IgD-negative memory B cell (primary cell): ENCODE data around the gene RSPH10B. TPM values are rescaled to one million over a fixed set of nuclear protein-coding genes. Genes with fewer than 3 reads are reported as not detected.
"Not testable (repeated sequence)": the region's sequence is repeated elsewhere in the genome, so short reads cannot be mapped to it uniquely, and the experiment has no call there.

Experiments
- H3K27ac Mint-ChIP-seq, 3 donors: one replicate each; pipeline ENCODE4 v1.8.0; 2020 to 2022; ENCODE audit warnings: mild to moderate bottlenecking in 3 of 3, mixed read lengths in 3 of 3, moderate library complexity in 1 of 3
- H3K27me3 Mint-ChIP-seq: one replicate; pipeline ENCODE4 v1.8.0; 2021; ENCODE audit warnings: mixed read lengths
- H3K36me3 Mint-ChIP-seq: one replicate; pipeline ENCODE4 v1.8.0; 2020; ENCODE audit warnings: mild to moderate bottlenecking, mixed read lengths
- H3K4me1 Mint-ChIP-seq, 3 donors: one replicate each; pipeline ENCODE4 v1.8.0; 2020 to 2022; ENCODE audit warnings: mixed read lengths in 3 of 3, mild to moderate bottlenecking in 1 of 3
- H3K4me3 Mint-ChIP-seq, 4 donors: one replicate each; pipeline ENCODE4 v1.8.0; 2020 to 2022; ENCODE audit warnings: mild to moderate bottlenecking in 4 of 4, mixed read lengths in 4 of 4, moderate library complexity in 3 of 4
- H3K9me3 Mint-ChIP-seq, 3 donors: one replicate each; pipeline ENCODE4 v1.8.0; 2020 to 2021; ENCODE audit warnings: mixed read lengths in 3 of 3, mild to moderate bottlenecking in 1 of 3
- polyA plus RNA-seq: library from polyadenylated mRNA; unstranded; fragments of 300-500 nt; fragmentation: Illumina TruSeq; gene quantifications from one replicate; pipeline ENCODE4 v1.2.3, GENCODE V29; 2021

RSPH10B gene
- polyA plus RNA-seq, 1 donor from 2014 or later = not detected

GRCh38 chr7:5963810-5964209 lies 6.7 kb downstream of the RSPH10B start:
- not testable (repeated sequence) for H3K4me1 Mint-ChIP-seq, H3K4me3 Mint-ChIP-seq, H3K27me3 Mint-ChIP-seq, H3K36me3 Mint-ChIP-seq, H3K27ac Mint-ChIP-seq, H3K9me3 Mint-ChIP-seq

GRCh38 chr7:5963205-5963604 lies 7.3 kb downstream of the RSPH10B start:
- H3K9me3 Mint-ChIP-seq, H3K27ac Mint-ChIP-seq, H3K27me3 Mint-ChIP-seq, H3K4me3 Mint-ChIP-seq, H3K36me3 Mint-ChIP-seq, H3K4me1 Mint-ChIP-seq: not testable (repeated sequence)

- H3K27me3 Mint-ChIP-seq, H3K36me3 Mint-ChIP-seq, H3K9me3 Mint-ChIP-seq, H3K27ac Mint-ChIP-seq, H3K4me3 Mint-ChIP-seq, H3K4me1 Mint-ChIP-seq: not testable (repeated sequence)
Observed at GRCh38 chr7:5934945-5935450, 35.5 kb downstream of the RSPH10B start.

- not testable (repeated sequence) for H3K27ac Mint-ChIP-seq, H3K27me3 Mint-ChIP-seq, H3K9me3 Mint-ChIP-seq, H3K36me3 Mint-ChIP-seq, H3K4me3 Mint-ChIP-seq, H3K4me1 Mint-ChIP-seq
Observed at GRCh38 chr7:5931905-5932644, 38.4 kb downstream of the RSPH10B start.

- not testable (repeated sequence) for H3K4me1 Mint-ChIP-seq, H3K4me3 Mint-ChIP-seq, H3K27me3 Mint-ChIP-seq, H3K9me3 Mint-ChIP-seq, H3K36me3 Mint-ChIP-seq, H3K27ac Mint-ChIP-seq
Observed at GRCh38 chr7:5931250-5931649, 39.2 kb downstream of the RSPH10B start.

- H3K4me3 Mint-ChIP-seq, H3K4me1 Mint-ChIP-seq, H3K9me3 Mint-ChIP-seq, H3K27me3 Mint-ChIP-seq, H3K36me3 Mint-ChIP-seq, H3K27ac Mint-ChIP-seq: not testable (repeated sequence)
Observed at GRCh38 chr7:5930290-5930689, 40.2 kb downstream of the RSPH10B start.

GRCh38 chr7:5926263-5926870 lies 44.1 kb downstream of the RSPH10B start:
- not testable (repeated sequence) for H3K9me3 Mint-ChIP-seq, H3K4me3 Mint-ChIP-seq, H3K27me3 Mint-ChIP-seq, H3K27ac Mint-ChIP-seq, H3K4me1 Mint-ChIP-seq, H3K36me3 Mint-ChIP-seq

- not testable (repeated sequence) for H3K4me3 Mint-ChIP-seq, H3K27ac Mint-ChIP-seq, H3K27me3 Mint-ChIP-seq, H3K9me3 Mint-ChIP-seq, H3K36me3 Mint-ChIP-seq, H3K4me1 Mint-ChIP-seq
Observed at GRCh38 chr7:5924630-5925029, 45.9 kb downstream of the RSPH10B start.

GRCh38 chr7:5924180-5924579 lies 46.3 kb downstream of the RSPH10B start:
- H3K4me1 Mint-ChIP-seq, H3K36me3 Mint-ChIP-seq, H3K27ac Mint-ChIP-seq, H3K4me3 Mint-ChIP-seq, H3K9me3 Mint-ChIP-seq, H3K27me3 Mint-ChIP-seq: not testable (repeated sequence)

GRCh38 chr7:5916529-5916928 lies 54.0 kb downstream of the RSPH10B start:
- H3K4me3 Mint-ChIP-seq, H3K36me3 Mint-ChIP-seq, H3K4me1 Mint-ChIP-seq, H3K27ac Mint-ChIP-seq, H3K27me3 Mint-ChIP-seq, H3K9me3 Mint-ChIP-seq: not testable (repeated sequence)

GRCh38 chr7:5908835-5909234 lies 61.7 kb downstream of the RSPH10B start:
- not testable (repeated sequence) for H3K36me3 Mint-ChIP-seq, H3K9me3 Mint-ChIP-seq, H3K4me3 Mint-ChIP-seq, H3K27ac Mint-ChIP-seq, H3K4me1 Mint-ChIP-seq, H3K27me3 Mint-ChIP-seq

- not testable (repeated sequence) for H3K4me1 Mint-ChIP-seq, H3K36me3 Mint-ChIP-seq, H3K9me3 Mint-ChIP-seq, H3K27ac Mint-ChIP-seq, H3K4me3 Mint-ChIP-seq, H3K27me3 Mint-ChIP-seq
Observed at GRCh38 chr7:5904726-5905125, 65.8 kb downstream of the RSPH10B start.

- not testable (repeated sequence) for H3K4me3 Mint-ChIP-seq, H3K36me3 Mint-ChIP-seq, H3K9me3 Mint-ChIP-seq, H3K4me1 Mint-ChIP-seq, H3K27ac Mint-ChIP-seq, H3K27me3 Mint-ChIP-seq
Observed at GRCh38 chr7:5903002-5903401, 67.5 kb downstream of the RSPH10B start.

- H3K4me1 Mint-ChIP-seq, H3K9me3 Mint-ChIP-seq, H3K27me3 Mint-ChIP-seq, H3K36me3 Mint-ChIP-seq: not testable (repeated sequence)
- peak within 1 kb of the TSS in 2 of 3 donors; percentile 73 to 78 for H3K27ac Mint-ChIP-seq
- peak within 1 kb of the TSS; percentile 74 to 95 (median 90) for H3K4me3 Mint-ChIP-seq
Observed at GRCh38 chr7:5898480-5899224, 71.8 kb downstream of the RSPH10B start, which contains the start of gene CCZ1. CCZ1 (plus strand) TSS chr7:5898733; CDS start chr7:5898800, 67 bp downstream.

- H3K27me3 Mint-ChIP-seq, H3K36me3 Mint-ChIP-seq, H3K9me3 Mint-ChIP-seq, H3K4me1 Mint-ChIP-seq: not testable (repeated sequence)
- Mint-ChIP-seq H3K27ac (peak overlapping the region in 2 of 3 donors; percentile 50 to 73), H3K4me3 (peak overlapping the region in 3 of 4 donors; percentile 62 to 70 (median 69))
Observed at GRCh38 chr7:5897369-5897919, 73.0 kb downstream of the RSPH10B start.

- H3K4me1 Mint-ChIP-seq = no peaks in the 10 kb centered on the region
- H3K36me3 Mint-ChIP-seq = peaks cover 1% of the 10 kb centered on the region
- H3K27me3 Mint-ChIP-seq = no peaks in the 10 kb centered on the region
- no peaks in the 10 kb centered on the region for H3K9me3 Mint-ChIP-seq
- H3K4me3 Mint-ChIP-seq = no peak overlapping the region
- H3K27ac Mint-ChIP-seq = no peak overlapping the region
Observed at GRCh38 chr7:5892498-5892897, 78.0 kb downstream of the RSPH10B start.
